ENCODE measurements around the gene TENM4.

DNA sequence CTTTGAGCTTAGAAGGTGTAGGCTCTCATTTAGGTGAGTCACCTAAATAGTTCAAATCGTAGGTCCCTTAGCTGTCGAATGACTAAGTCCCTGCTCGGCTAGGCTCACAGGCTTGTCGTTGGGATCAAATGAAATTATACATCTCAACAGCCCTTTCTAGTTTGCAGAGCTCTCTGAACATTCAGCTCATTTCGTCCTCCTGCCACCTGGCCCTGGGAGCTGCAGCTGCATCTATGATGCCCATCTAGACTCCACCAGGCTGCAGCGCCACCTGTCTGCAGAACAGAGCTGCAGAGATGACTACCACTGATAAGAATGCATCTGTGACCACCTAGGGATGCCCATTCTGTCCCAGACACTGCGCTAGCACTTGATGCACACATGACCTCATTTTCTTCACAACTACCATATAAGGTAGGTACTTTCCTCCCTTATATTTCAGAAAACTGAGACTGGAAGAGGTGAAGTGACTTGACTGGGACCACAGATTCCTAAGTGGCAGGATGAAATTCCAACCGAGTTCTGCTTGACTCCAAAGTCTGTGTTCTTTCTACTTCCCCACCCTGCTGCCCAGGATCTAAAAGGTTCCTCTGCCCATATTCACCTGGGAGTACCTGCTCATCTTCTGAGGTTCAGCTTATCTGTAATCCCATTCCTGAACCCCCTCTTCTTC lies 725.1 kb downstream of the TENM4 start:
- TF ChIP-seq, protein P1, sequence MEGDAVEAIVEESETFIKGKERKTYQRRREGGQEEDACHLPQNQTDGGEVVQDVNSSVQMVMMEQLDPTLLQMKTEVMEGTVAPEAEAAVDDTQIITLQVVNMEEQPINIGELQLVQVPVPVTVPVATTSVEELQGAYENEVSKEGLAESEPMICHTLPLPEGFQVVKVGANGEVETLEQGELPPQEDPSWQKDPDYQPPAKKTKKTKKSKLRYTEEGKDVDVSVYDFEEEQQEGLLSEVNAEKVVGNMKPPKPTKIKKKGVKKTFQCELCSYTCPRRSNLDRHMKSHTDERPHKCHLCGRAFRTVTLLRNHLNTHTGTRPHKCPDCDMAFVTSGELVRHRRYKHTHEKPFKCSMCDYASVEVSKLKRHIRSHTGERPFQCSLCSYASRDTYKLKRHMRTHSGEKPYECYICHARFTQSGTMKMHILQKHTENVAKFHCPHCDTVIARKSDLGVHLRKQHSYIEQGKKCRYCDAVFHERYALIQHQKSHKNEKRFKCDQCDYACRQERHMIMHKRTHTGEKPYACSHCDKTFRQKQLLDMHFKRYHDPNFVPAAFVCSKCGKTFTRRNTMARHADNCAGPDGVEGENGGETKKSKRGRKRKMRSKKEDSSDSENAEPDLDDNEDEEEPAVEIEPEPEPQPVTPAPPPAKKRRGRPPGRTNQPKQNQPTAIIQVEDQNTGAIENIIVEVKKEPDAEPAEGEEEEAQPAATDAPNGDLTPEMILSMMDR (IDR thresholded peaks at IDR 0.05; ENCODE audit: low read depth, low read length, missing input control): peak; percentile 62
- TF ChIP-seq, protein P2, sequence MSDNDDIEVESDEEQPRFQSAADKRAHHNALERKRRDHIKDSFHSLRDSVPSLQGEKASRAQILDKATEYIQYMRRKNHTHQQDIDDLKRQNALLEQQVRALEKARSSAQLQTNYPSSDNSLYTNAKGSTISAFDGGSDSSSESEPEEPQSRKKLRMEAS (IDR thresholded peaks at IDR 0.05): no peak
- TF ChIP-seq, protein P3, sequence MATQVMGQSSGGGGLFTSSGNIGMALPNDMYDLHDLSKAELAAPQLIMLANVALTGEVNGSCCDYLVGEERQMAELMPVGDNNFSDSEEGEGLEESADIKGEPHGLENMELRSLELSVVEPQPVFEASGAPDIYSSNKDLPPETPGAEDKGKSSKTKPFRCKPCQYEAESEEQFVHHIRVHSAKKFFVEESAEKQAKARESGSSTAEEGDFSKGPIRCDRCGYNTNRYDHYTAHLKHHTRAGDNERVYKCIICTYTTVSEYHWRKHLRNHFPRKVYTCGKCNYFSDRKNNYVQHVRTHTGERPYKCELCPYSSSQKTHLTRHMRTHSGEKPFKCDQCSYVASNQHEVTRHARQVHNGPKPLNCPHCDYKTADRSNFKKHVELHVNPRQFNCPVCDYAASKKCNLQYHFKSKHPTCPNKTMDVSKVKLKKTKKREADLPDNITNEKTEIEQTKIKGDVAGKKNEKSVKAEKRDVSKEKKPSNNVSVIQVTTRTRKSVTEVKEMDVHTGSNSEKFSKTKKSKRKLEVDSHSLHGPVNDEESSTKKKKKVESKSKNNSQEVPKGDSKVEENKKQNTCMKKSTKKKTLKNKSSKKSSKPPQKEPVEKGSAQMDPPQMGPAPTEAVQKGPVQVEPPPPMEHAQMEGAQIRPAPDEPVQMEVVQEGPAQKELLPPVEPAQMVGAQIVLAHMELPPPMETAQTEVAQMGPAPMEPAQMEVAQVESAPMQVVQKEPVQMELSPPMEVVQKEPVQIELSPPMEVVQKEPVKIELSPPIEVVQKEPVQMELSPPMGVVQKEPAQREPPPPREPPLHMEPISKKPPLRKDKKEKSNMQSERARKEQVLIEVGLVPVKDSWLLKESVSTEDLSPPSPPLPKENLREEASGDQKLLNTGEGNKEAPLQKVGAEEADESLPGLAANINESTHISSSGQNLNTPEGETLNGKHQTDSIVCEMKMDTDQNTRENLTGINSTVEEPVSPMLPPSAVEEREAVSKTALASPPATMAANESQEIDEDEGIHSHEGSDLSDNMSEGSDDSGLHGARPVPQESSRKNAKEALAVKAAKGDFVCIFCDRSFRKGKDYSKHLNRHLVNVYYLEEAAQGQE (IDR thresholded peaks at IDR 0.05): no peak
- TF ChIP-seq YY1 (IDR thresholded peaks at IDR 0.05) (no peak), TAF1 (conservative IDR thresholded peaks at IDR 0.05) (no peak), GABPA (IDR thresholded peaks at IDR 0.05 in 1 of 2, conservative IDR thresholded peaks at IDR 0.05 in 1 of 2) (no peak), SP1 (IDR thresholded peaks at IDR 0.05) (no peak), RAD21 (IDR thresholded peaks at IDR 0.05) (peak; percentile 73 to 84), JUND (IDR thresholded peaks at IDR 0.05) (no peak), FOXA1 (IDR thresholded peaks at IDR 0.05) (no peak), HNF4A (conservative IDR thresholded peaks at IDR 0.05) (no peak), NR2F2 (IDR thresholded peaks at IDR 0.05) (no peak), RXRA (IDR thresholded peaks at IDR 0.05) (no peak)
- TF ChIP-seq, protein P4, sequence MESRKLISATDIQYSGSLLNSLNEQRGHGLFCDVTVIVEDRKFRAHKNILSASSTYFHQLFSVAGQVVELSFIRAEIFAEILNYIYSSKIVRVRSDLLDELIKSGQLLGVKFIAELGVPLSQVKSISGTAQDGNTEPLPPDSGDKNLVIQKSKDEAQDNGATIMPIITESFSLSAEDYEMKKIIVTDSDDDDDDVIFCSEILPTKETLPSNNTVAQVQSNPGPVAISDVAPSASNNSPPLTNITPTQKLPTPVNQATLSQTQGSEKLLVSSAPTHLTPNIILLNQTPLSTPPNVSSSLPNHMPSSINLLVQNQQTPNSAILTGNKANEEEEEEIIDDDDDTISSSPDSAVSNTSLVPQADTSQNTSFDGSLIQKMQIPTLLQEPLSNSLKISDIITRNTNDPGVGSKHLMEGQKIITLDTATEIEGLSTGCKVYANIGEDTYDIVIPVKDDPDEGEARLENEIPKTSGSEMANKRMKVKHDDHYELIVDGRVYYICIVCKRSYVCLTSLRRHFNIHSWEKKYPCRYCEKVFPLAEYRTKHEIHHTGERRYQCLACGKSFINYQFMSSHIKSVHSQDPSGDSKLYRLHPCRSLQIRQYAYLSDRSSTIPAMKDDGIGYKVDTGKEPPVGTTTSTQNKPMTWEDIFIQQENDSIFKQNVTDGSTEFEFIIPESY (IDR thresholded peaks at IDR 0.05): no peak
